ENCODE data around the gene CTNNA3. TPM values are rescaled to one million over a fixed set of nuclear protein-coding genes. Genes with fewer than 3 reads are reported as not detected.

Gene CTNNA3
- total RNA-seq, 1 donor from 2014 or later: 0.46 TPM

- no peak for DNase-seq (ENCODE audit: low read depth)
- H3K4me3 ChIP-seq (ENCODE audit: low read depth, low read length): no peak overlapping the region
- no peak for TF ChIP-seq CTCF (conservative IDR thresholded peaks at IDR 0.05; ENCODE audit: low read depth, low read length)
Measured at GRCh38 chr10:66144016-66144415, 1552.0 kb downstream of the CTNNA3 start.

DNA sequence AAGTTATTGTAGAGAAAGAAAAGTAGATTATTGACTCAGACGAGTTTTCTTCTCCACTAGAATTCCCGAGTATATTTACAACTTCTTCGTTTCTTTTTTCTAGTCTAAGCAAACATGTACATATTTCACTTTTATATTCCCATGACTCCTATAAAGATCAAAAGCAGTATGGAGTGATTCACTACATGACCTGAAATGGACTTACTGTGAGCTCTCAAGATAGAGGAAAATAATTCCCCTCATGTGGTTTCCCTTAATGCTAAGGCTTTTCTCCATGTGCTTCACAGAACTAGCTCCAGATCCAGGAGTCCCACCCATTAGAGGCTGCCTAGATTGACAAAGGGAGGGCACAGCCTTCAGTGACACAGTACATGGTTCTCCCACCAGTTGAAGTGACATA, 1593.2 kb downstream of the CTNNA3 start:
- no peak overlapping the region for H3K4me3 ChIP-seq (ENCODE audit: low read depth, low read length)
- TF ChIP-seq CTCF (conservative IDR thresholded peaks at IDR 0.05; ENCODE audit: low read depth, low read length): no peak
- no peak for DNase-seq (ENCODE audit: low read depth)

DNA sequence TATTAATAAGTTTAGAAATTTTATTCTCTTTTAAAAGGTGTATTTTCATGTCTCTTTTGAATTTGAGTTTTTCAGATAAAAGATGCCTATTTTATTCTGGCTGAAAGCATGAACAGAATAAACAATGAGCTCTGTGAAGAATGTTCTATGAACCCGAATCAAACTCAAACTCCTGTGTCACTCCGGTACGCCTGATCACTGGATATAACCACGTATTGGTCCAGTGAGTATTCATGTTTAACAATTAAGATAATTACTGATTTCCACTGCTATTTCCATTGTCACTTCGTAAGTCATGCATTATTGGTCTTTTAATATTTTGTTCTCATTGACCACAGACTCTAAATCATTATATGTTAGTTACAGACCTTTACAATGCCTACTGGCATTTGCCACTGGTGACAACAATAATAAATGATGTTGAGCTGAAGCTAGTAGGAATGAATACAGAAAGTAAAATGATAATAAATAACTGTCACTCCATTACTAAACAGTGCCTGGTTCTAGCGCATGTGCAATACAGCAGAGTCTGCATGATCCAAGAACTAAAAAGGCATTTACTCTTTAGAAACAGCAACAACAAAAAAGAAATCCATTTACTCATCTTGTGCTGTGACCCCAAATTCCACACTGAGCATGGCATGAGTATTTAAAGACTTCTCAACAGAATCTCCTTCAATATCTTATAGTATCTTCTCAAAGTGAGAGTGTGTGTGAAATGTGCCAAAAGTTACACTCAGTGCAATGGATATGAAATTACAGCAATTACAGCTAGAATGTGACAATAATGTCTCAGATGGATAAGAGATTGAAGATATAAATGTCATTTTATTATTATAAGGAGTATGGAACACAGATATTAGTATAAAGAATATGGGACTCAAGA, 1597.2 kb downstream of the CTNNA3 start:
- H3K4me3 ChIP-seq (ENCODE audit: low read depth, low read length): no peak overlapping the region
- DNase-seq (ENCODE audit: low read depth): no peak
- no peak for TF ChIP-seq CTCF (conservative IDR thresholded peaks at IDR 0.05; ENCODE audit: low read depth, low read length)

DNA sequence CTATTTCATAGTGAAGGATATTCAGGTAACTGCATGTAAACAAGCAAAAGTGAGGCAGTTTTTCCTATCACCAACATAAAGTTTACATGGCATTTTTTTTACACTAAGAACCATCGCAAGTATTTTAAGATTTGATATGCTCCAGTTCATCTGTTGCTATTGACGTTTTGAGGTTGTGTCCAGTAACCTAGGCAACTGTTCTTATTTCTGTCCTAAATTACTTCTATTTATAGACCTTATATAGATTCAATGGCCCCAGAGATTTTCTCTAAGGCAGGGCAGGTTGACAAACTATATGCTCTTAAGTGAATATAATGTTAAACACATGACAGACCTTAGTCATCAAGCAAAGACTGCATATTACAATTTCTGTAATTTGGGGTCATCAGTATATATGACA, 1600.4 kb downstream of the CTNNA3 start:
- no peak for TF ChIP-seq CTCF (conservative IDR thresholded peaks at IDR 0.05; ENCODE audit: low read depth, low read length)
- no peak for DNase-seq (ENCODE audit: low read depth)
- no peak overlapping the region for H3K4me3 ChIP-seq (ENCODE audit: low read depth, low read length)

DNA sequence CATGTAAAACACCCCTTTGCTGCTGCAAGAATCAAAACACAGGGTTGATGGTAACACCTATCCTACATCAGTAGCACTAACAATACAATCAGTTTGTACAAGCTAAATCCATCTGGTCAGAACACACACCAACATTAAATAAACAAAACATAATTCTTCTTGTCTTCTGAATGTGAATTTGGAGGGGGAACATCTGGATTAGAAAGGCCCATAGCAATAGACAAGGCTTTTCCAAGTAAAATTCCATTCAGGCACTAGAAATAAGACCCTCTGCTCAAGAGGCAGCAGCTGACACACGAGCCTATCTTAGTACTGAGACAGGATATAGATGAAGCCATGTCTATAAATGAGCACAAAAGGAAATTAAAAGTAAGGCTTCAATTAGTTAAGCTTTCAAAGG, 1610.1 kb downstream of the CTNNA3 start:
- DNase-seq (ENCODE audit: low read depth): no peak
- no peak for TF ChIP-seq CTCF (conservative IDR thresholded peaks at IDR 0.05; ENCODE audit: low read depth, low read length)
- H3K4me3 ChIP-seq (ENCODE audit: low read depth, low read length): no peak overlapping the region

- H3K4me3 ChIP-seq (ENCODE audit: low read depth, low read length): no peak overlapping the region
- DNase-seq (ENCODE audit: low read depth): no peak
- TF ChIP-seq CTCF (conservative IDR thresholded peaks at IDR 0.05; ENCODE audit: low read depth, low read length): no peak
Measured at GRCh38 chr10:66071907-66072306, 1624.1 kb downstream of the CTNNA3 start.

DNA sequence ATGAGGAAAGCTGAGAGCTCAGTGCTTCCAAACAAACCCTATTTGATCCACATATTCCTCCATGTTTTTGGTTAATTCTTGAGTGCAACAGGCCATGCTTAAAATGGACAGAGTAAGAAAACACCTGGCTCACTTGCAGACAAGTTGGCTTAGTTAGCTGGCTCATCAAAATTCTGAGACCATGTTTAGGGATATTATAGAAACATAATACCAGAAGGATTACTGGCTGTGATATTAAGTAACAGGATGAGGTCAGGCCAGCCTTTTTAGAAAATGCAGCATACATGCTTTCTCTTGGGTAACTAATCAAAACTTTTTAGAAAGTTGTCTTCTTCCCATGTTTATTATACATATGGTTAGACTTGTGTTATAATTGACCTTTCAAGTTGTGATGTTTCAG, 1637.4 kb downstream of the CTNNA3 start:
- no peak for DNase-seq (ENCODE audit: low read depth)
- no peak for TF ChIP-seq CTCF (conservative IDR thresholded peaks at IDR 0.05; ENCODE audit: low read depth, low read length)
- H3K4me3 ChIP-seq (ENCODE audit: low read depth, low read length): no peak overlapping the region
